ENCODE measurements around the gene SLC4A4. TPM values are rescaled to one million over a fixed set of nuclear protein-coding genes. Genes with fewer than 3 reads are reported as not detected.

Gene SLC4A4
- total and polyA plus RNA-seq, 10 of the 15 experiments (the other 5 are each of a cell fraction or from before 2014, with no cell fraction given) = 0.05 to 0.44 (median 0.18) TPM

DNA sequence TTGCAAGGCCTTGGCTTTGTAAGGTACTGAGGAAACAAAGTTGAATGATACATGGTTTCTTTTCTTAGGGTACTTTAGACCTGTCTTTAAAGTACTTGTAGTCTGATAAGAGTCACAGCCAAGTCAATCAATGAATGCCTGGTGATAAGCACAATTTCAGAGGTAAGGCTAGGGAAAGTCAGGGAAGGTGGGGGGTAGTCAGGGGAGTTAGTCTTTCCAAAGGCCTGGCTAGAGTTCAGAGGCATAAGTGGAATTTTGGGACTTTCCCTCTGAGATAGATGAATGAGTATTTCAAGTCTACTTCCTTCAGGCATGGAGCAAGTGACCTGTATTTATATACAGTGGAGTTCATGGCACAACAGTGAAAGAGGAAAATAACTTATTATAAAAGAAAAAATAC, 78.3 kb downstream of the SLC4A4 start (continued):
- no peak for TF ChIP-seq RBBP5 (conservative IDR thresholded peaks at IDR 0.05)
- no peak for TF ChIP-seq TAF1 (IDR thresholded peaks at IDR 0.05; ENCODE audit: borderline replicate concordance, low read depth, low read length)
- TF ChIP-seq, protein P1, sequence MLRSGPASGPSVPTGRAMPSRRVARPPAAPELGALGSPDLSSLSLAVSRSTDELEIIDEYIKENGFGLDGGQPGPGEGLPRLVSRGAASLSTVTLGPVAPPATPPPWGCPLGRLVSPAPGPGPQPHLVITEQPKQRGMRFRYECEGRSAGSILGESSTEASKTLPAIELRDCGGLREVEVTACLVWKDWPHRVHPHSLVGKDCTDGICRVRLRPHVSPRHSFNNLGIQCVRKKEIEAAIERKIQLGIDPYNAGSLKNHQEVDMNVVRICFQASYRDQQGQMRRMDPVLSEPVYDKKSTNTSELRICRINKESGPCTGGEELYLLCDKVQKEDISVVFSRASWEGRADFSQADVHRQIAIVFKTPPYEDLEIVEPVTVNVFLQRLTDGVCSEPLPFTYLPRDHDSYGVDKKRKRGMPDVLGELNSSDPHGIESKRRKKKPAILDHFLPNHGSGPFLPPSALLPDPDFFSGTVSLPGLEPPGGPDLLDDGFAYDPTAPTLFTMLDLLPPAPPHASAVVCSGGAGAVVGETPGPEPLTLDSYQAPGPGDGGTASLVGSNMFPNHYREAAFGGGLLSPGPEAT (IDR thresholded peaks at IDR 0.05; ENCODE audit: low read depth) = no peak
- no peak for TF ChIP-seq BCL11A (IDR thresholded peaks at IDR 0.05; ENCODE audit: low read depth, low read length)
- TF ChIP-seq ZBED1 (IDR thresholded peaks at IDR 0.05; ENCODE audit: borderline replicate concordance) = no peak
- TF ChIP-seq ZSCAN29 (IDR thresholded peaks at IDR 0.05) = no peak
- no peak for TF ChIP-seq RAD51 (IDR thresholded peaks at IDR 0.05)
- TF ChIP-seq ZBTB11 (CRISPR knock-in tag; IDR thresholded peaks at IDR 0.05) = no peak
- TF ChIP-seq KLF5 (IDR thresholded peaks at IDR 0.05; ENCODE audit: partially characterized antibody) = no peak

Data from GM12878 (cell line).